Stomach (tissue), 9 donors: ENCODE measurements around the gene FAM131B. TPM values are rescaled to one million over a fixed set of nuclear protein-coding genes. Genes with fewer than 3 reads are reported as not detected.

Experiments
- DNase-seq, 2 donors: peaks; one replicate each; pipeline versions ENCODE4 v3.0.0 to v3.0.0-alpha.2; 2013 to 2019
- H3K27ac ChIP-seq, 5 donors: fragments of 200-600 bp in 4 of 5; sonication (generic) in 4 of 5; one replicate each; pipeline ENCODE4 v1.5.1; 2013 to 2019; ENCODE audit warnings: mild to moderate bottlenecking in 1 of 5, moderate library complexity in 1 of 5
- H3K27me3 ChIP-seq, 3 donors: fragments of 200-600 bp; sonication (generic); one replicate each; pipeline ENCODE4 v1.5.1; 2017 to 2019; ENCODE audit warnings: mixed run types in 1 of 3
- H3K36me3 ChIP-seq, 4 donors: fragments of 200-600 bp; sonication (generic); 1 replicate in 3 of 4; 2 replicates in 1 of 4; pipeline ENCODE4 v1.5.1; 2016 to 2019
- H3K4me1 ChIP-seq, 4 donors: fragments of 200-600 bp; sonication (generic); one replicate each; pipeline ENCODE4 v1.5.1; 2016 to 2019
- H3K4me3 ChIP-seq, 4 donors: fragments of 200-600 bp; sonication (generic) in 3 of 4; one replicate each; pipeline ENCODE4 v1.5.1; 2016 to 2019; ENCODE audit warnings: mild to moderate bottlenecking in 1 of 4
- H3K9me3 ChIP-seq, 4 donors: fragments of 200-600 bp; sonication (generic); one replicate each; pipeline ENCODE4 v1.5.1; 2016 to 2019
- EP300 ChIP-seq: sonication (generic); formaldehyde crosslinking; IDR thresholded peaks from one replicate; pipeline ENCODE4 v1.6.1; 2017; ENCODE audit warnings: antibody characterized with exemption
- POLR2A ChIP-seq, 4 donors: fragments of 450-650 bp; IDR thresholded peaks; one replicate each; pipeline ENCODE4 v1.6.1; 2016; ENCODE audit warnings: antibody characterized with exemption in 4 of 4, control low read depth in 2 of 4, mild to moderate bottlenecking in 1 of 4, moderate library complexity in 1 of 4
- POLR2AphosphoS5 ChIP-seq, 3 donors: sonication (generic); formaldehyde crosslinking; IDR thresholded peaks; one replicate each; pipeline ENCODE4 v1.6.1; 2016; ENCODE audit warnings: antibody characterized with exemption in 3 of 3
- WGBS, 5 donors: extraction: QIAGEN DNeasy Blood & Tissue Kit in 3 of 5; methylation state at CpG; one replicate each; pipeline versions ENCODE4 v1.1.5 to v1.1.7; 2013 to 2018; 5-methylcytosine and 5-hydroxymethylcytosine counted together
- intact Hi-C: fragments of 100-400 bp; cut with DNase I; formaldehyde crosslinking; loops from one replicate; pipeline ENCODE4 v1.15.1; 2023; ENCODE audit warnings: low total_unique reads
- polyA plus RNA-seq, 3 donors: library from polyadenylated mRNA; stranded (reverse); fragments of 200-250 nt; gene quantifications; one replicate each; pipeline ENCODE4 v1.2.3, GENCODE V29; 2013
- total RNA-seq, 5 donors: library from RNA; depleted of rRNA; stranded (reverse); fragments of >200 nt; gene quantifications; one replicate each; pipeline versions ENCODE4 v1.1.0 to v1.2.3, GENCODE V29; 2014 to 2016
- TF ChIP-seq, protein P1 (sequence below), 7 experiments: fragments of 450-650 bp in 4 of 7; fragments of 200-600 bp in 3 of 7; sonication (generic) in 3 of 7; IDR thresholded peaks; one replicate each; pipeline ENCODE4 v1.5.1; 2016 to 2019; ENCODE audit warnings: antibody characterized with exemption in 7 of 7, control low read depth in 2 of 7, mild to moderate bottlenecking in 1 of 7
- donor health status: healthy with polysubstance abuse.
- donor health status: Bipolar disorder and iron deficiency.
- donor health status: healthy.

FAM131B gene
- total and polyA plus RNA-seq, 8 donors = 0.29 to 14.0 (median 0.46) TPM; not detected in 1

DNA sequence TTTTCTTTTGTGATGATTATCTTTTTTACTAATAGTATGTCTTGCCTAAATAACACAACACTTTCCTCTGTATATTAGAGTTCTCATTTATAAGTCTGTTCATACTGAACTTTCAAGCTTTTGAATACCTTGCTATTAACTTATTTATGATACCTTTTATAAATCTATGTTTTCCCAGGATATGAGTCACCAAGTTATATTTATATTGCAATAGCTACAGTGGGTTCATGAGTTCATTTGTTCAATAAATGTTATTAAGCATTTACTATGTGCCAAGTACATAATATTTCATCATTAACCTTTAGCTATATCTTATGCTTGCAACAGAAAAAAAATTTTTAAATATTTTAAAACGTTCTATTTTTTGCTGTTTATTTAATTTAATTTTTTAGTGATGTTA, 28.3 kb downstream of the FAM131B start:
- H3K27me3 ChIP-seq = peaks cover 0 to 14% (median 0%) of the 10 kb centered on the region in 3 donors
- WGBS, 5 donors = 9 to 30% (median 22%) methylated on average over 1 of the region's 1 CpG
- peak overlapping the region in 1 of 5 donors; percentile 23 for H3K27ac ChIP-seq
- DNase-seq = no peak
- no peak overlapping the region for H3K4me3 ChIP-seq
- H3K9me3 ChIP-seq = no peaks in the 10 kb centered on the region
- no peaks in the 10 kb centered on the region for H3K36me3 ChIP-seq
- intact Hi-C loops = no loop called here
- TF ChIP-seq, protein P1, sequence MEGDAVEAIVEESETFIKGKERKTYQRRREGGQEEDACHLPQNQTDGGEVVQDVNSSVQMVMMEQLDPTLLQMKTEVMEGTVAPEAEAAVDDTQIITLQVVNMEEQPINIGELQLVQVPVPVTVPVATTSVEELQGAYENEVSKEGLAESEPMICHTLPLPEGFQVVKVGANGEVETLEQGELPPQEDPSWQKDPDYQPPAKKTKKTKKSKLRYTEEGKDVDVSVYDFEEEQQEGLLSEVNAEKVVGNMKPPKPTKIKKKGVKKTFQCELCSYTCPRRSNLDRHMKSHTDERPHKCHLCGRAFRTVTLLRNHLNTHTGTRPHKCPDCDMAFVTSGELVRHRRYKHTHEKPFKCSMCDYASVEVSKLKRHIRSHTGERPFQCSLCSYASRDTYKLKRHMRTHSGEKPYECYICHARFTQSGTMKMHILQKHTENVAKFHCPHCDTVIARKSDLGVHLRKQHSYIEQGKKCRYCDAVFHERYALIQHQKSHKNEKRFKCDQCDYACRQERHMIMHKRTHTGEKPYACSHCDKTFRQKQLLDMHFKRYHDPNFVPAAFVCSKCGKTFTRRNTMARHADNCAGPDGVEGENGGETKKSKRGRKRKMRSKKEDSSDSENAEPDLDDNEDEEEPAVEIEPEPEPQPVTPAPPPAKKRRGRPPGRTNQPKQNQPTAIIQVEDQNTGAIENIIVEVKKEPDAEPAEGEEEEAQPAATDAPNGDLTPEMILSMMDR (IDR thresholded peaks at IDR 0.05) = no peak
- no peak for TF ChIP-seq EP300
- no peak for TF ChIP-seq POLR2A (IDR thresholded peaks at IDR 0.05)
- no peak for TF ChIP-seq POLR2AphosphoS5 (IDR thresholded peaks at IDR 0.05)
- H3K4me1 ChIP-seq = no peaks in the 10 kb centered on the region

DNA sequence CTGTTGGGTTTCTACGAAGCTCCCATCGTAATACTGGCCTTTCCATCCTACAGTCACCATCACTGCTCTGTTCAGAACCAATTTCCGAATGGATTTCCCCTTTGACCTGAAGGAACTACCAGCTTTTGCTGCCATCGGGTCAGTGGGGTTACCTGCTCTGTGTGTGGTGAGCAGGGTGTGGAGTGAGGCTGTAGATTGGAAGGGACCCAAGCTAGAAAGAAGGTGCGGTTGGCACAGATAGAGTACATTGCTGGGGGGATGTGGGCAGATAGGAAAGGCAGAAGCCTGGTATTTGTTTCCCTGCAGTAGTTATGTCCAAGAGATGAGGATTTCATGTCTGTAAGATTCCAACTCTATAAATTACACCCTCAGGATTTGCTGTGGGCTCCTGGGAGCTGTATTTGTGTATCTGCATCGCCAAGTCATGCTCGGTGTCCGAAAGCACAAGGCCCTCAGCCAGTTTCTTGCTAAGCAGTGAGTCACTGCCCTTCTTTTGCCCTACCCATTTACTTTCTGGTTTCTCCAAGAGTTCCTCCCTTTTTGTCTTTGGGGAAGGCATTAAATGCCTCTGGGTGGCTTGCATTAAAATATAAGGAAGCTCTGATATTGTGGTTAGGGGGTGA, 31.2 kb downstream of the FAM131B start:
- H3K27ac ChIP-seq = peak overlapping the region in 4 of 5 donors; percentile 12 to 71 (median 62)
- H3K9me3 ChIP-seq = no peaks in the 10 kb centered on the region
- intact Hi-C loops = no loop called here
- H3K36me3 ChIP-seq = no peaks in the 10 kb centered on the region
- WGBS, 5 donors = 55 to 60% (median 58%) methylated on average over 8 of the region's 8 CpGs
- H3K4me1 ChIP-seq = no peaks in the 10 kb centered on the region
- peak in 1 of 3 donors; percentile 16 for TF ChIP-seq POLR2AphosphoS5 (IDR thresholded peaks at IDR 0.05)
- TF ChIP-seq EP300 = no peak
- peak in 1 of 2 donors; percentile 49 for DNase-seq
- H3K27me3 ChIP-seq = peaks cover 0 to 4% (median 0%) of the 10 kb centered on the region in 3 donors
- no peak overlapping the region for H3K4me3 ChIP-seq

DNA sequence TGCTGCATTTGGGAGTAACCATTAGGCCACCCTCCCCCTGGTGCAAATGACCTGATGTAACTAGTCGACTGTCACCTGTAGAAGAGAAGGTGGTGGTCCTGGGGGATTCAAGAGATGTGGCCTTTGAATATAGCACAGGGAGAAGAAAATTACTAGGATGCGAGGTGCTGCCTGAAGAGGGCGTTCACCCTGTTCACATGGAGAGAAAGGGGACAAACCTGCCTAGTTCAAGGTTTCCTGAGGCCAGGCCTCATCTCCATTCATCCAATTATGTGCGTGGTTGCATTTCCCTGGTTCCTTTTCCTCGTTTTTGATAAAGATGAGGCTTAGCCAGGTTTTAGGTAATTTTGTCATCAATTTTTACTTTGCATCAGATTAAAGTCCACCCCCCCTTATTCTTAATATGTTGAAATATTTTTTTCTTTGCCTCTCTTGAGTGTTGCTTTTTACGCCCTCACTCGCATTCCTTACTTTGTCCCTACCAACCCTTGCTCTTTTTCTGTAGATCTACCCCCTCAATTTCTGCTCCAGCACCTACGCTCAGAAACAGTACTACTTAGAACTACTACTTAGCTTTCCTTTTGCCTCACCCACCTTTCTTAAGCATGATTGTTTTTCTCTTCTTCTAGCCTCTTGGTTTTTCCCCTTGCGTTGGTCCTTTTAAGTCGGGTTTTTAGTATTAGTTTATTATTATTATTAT, 32.9 kb downstream of the FAM131B start:
- Histone ChIP-seq H3K4me1 (peaks cover 0 to under 1% (median 0%) of the 10 kb centered on the region in 4 donors), H3K36me3 (no peaks in the 10 kb centered on the region), H3K27ac (no peak overlapping the region), H3K9me3 (no peaks in the 10 kb centered on the region), H3K4me3 (no peak overlapping the region), H3K27me3 (peaks cover 0 to 4% (median 0%) of the 10 kb centered on the region in 3 donors)
- WGBS, 5 donors = 87 to 93% (median 89%) methylated on average over 10 of the region's 10 CpGs
- no peak for TF ChIP-seq EP300
- TF ChIP-seq, protein P1 (IDR thresholded peaks at IDR 0.05) = no peak
- TF ChIP-seq POLR2AphosphoS5 (IDR thresholded peaks at IDR 0.05) = no peak
- no peak for TF ChIP-seq POLR2A (IDR thresholded peaks at IDR 0.05)
- intact Hi-C loops = no loop called here
- DNase-seq = no peak

DNA sequence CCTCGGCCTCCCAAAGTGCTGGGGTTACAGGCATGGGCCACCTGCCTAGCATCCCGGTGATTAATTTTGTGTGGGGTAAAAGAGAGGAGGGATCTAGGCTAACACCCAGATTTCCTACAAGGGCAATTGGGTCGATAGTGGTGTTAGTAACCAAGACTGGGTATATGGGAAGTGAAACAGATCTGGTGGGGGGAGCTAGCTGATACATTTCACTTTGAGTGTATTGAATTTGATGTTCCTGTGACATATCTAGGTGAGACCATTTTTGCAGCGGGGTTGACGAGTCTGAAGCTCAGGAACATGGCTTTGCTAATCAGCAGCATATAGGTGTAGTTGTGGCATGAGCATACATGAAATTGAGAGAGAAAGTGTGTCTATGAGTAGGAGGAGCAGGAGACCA, 34.6 kb downstream of the FAM131B start:
- 84 to 93% (median 89%) methylated on average over 5 of the region's 5 CpGs for WGBS, 5 donors
- TF ChIP-seq POLR2AphosphoS5 (IDR thresholded peaks at IDR 0.05) (no peak), POLR2A (IDR thresholded peaks at IDR 0.05) (no peak), EP300 (no peak)
- TF ChIP-seq, protein P1 (IDR thresholded peaks at IDR 0.05) = no peak
- Histone ChIP-seq H3K27ac (no peak overlapping the region), H3K27me3 (peaks cover 0 to 4% (median 0%) of the 10 kb centered on the region in 3 donors), H3K9me3 (no peaks in the 10 kb centered on the region), H3K4me3 (no peak overlapping the region), H3K4me1 (peaks cover 0 to 17% (median 12%) of the 10 kb centered on the region in 4 donors), H3K36me3 (no peaks in the 10 kb centered on the region)
- intact Hi-C loops = no loop called here
- DNase-seq = no peak
